ENCODE measurements around the gene GAREM2. TPM values are rescaled to one million over a fixed set of nuclear protein-coding genes. Genes with fewer than 3 reads are reported as not detected.

GAREM2 gene
- total RNA-seq, 2 donors from 2014 or later: 1.6 TPM

- H3K27ac ChIP-seq: peak overlapping the region in 3 of 4 donors; percentile 59 to 70 (median 69)
- 12 to 24% methylated on average over 11 of the region's 11 CpGs for WGBS, 2 donors
- no peak overlapping the region for H3K4me3 ChIP-seq
- H3K27me3 ChIP-seq: no peaks in the 10 kb centered on the region
- no peaks in the 10 kb centered on the region for H3K9me3 ChIP-seq
- no peak for TF ChIP-seq POLR2A (IDR thresholded peaks at IDR 0.05)
- peak; percentile 52 to 93 (median 83) for TF ChIP-seq CTCF (IDR thresholded peaks at IDR 0.05)
- intact Hi-C loops (cut with DNase I): loop anchor here (5.0 to 10.0 kb wide), 2 partner anchors 160 to 193 kb away; partner anchors contain the start of gene KIF3C
- ATAC-seq (peak; percentile 73), DNase-seq (peak; percentile 63 to 79 (median 70))
- peaks cover 19% of the 10 kb centered on the region for H3K4me1 ChIP-seq
- H3K36me3 ChIP-seq (replicated peaks in 1 of 2; ENCODE audit: insufficient read depth in 1 of 2, low read depth in 2 of 2): no peaks in the 10 kb centered on the region
Measured at GRCh38 chr2:26144953-26145680, 27.8 kb upstream of the GAREM2 start.

GRCh38 chr2:26148501-26148900 is 24.4 kb upstream of the GAREM2 start:
- 40% methylated on average over 2 of the region's 2 CpGs for WGBS, 2 donors
- TF ChIP-seq CTCF (IDR thresholded peaks at IDR 0.05) (no peak), POLR2A (IDR thresholded peaks at IDR 0.05) (no peak)
- Histone ChIP-seq H3K36me3 (replicated peaks in 1 of 2; ENCODE audit: insufficient read depth in 1 of 2, low read depth in 2 of 2) (no peaks in the 10 kb centered on the region), H3K9me3 (no peaks in the 10 kb centered on the region), H3K27me3 (no peaks in the 10 kb centered on the region), H3K4me1 (peaks cover 16% of the 10 kb centered on the region), H3K27ac (no peak overlapping the region), H3K4me3 (no peak overlapping the region)
- ATAC-seq (no peak), DNase-seq (no peak)
- intact Hi-C loops (cut with DNase I): loop anchor here (5.0 to 10.0 kb wide), 2 partner anchors 164 to 196 kb away; partner anchors contain the start of gene KIF3C

GRCh38 chr2:26150243-26150642 is 22.6 kb upstream of the GAREM2 start:
- DNase-seq: no peak

DNA sequence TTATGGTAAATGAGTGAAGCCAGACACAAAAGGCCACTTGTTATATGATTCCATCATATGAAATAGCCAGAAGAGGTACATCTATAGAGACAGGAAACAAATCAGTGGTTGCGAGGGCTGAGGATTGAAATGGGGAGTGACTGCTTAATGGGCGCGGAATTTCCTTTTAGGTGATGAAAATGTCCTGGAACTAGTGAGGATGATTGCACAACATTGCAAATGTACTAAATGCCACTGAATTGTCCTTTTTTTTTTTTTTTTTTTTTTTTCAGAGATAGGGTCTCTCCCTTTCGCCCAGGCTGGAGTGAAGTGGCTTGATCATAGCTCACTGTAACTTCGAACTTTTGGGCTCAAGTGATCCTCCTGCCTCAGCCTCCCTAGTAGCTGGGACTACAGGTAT is 15.3 kb upstream of the GAREM2 start:
- no peaks in the 10 kb centered on the region for H3K4me1 ChIP-seq
- no peaks in the 10 kb centered on the region for H3K9me3 ChIP-seq
- ATAC-seq (no peak), DNase-seq (no peak)
- no peak overlapping the region for H3K27ac ChIP-seq
- H3K36me3 ChIP-seq (replicated peaks in 1 of 2; ENCODE audit: insufficient read depth in 1 of 2, low read depth in 2 of 2): no peaks in the 10 kb centered on the region
- WGBS, 2 donors: 91 to 97% methylated on average over 5 of the region's 5 CpGs
- no peak overlapping the region for H3K4me3 ChIP-seq
- H3K27me3 ChIP-seq: no peaks in the 10 kb centered on the region
- intact Hi-C loops (cut with DNase I): no loop called here
- TF ChIP-seq CTCF (IDR thresholded peaks at IDR 0.05): no peak
- no peak for TF ChIP-seq POLR2A (IDR thresholded peaks at IDR 0.05)

More at GRCh38 chr2:26150243-26150642, 22.6 kb upstream of the GAREM2 start:
- intact Hi-C loops (cut with DNase I): no loop called here
- Histone ChIP-seq H3K27ac (no peak overlapping the region), H3K36me3 (replicated peaks in 1 of 2; ENCODE audit: insufficient read depth in 1 of 2, low read depth in 2 of 2) (no peaks in the 10 kb centered on the region), H3K4me1 (no peaks in the 10 kb centered on the region), H3K9me3 (no peaks in the 10 kb centered on the region), H3K27me3 (no peaks in the 10 kb centered on the region), H3K4me3 (no peak overlapping the region)
- TF ChIP-seq CTCF (IDR thresholded peaks at IDR 0.05): no peak
- no peak for TF ChIP-seq POLR2A (IDR thresholded peaks at IDR 0.05)
- WGBS, 2 donors: 70 to 74% methylated on average over 12 of the region's 12 CpGs
- ATAC-seq: no peak

DNA sequence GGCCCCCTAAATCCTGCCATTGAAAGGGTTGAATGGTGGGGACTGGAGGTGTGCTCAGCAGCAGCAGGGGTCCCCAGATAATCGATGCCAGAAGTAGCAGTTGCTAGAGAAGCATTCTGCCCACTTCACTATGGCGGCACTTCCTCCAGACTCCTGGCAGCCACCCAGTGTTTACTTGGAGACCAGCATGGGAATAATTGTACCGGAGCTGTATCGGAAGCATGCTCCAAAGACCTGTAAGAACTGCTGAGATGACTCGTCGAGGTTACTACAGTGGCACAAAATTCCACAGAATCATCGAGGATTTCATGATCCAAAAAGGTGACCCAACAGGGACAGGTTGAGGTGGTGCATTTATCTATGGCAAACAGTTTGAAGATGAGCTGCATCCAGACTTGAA is 11.0 kb upstream of the GAREM2 start:
- 89 to 92% methylated on average over 7 of the region's 7 CpGs for WGBS, 2 donors
- H3K4me1 ChIP-seq: no peaks in the 10 kb centered on the region
- TF ChIP-seq CTCF (IDR thresholded peaks at IDR 0.05) (no peak), POLR2A (IDR thresholded peaks at IDR 0.05) (no peak)
- no peak overlapping the region for H3K27ac ChIP-seq
- intact Hi-C loops (cut with DNase I): no loop called here
- H3K27me3 ChIP-seq: no peaks in the 10 kb centered on the region
- H3K4me3 ChIP-seq: no peak overlapping the region
- no peak for DNase-seq
- no peaks in the 10 kb centered on the region for H3K9me3 ChIP-seq
- no peak for ATAC-seq
- no peaks in the 10 kb centered on the region for H3K36me3 ChIP-seq (replicated peaks in 1 of 2; ENCODE audit: insufficient read depth in 1 of 2, low read depth in 2 of 2)
